Epithelial cell of proximal tubule (primary cell): Measurements from ENCODE around the gene MTR. TPM values are rescaled to one million over a fixed set of nuclear protein-coding genes. Genes with fewer than 3 reads are reported as not detected.

Experiments used
- DNase-seq: peaks from one replicate; pipeline ENCODE4 v3.0.0-alpha.2; 2011; ENCODE audit warnings: low read depth
- H3K4me3 ChIP-seq: 2 replicates; pipeline ENCODE4 v1.5.1; 2011; ENCODE audit warnings: low read depth, mild to moderate bottlenecking, low read length
- CTCF ChIP-seq: conservative IDR thresholded peaks from 2 replicates; pipeline ENCODE4 v1.5.1; 2012; ENCODE audit warnings: low read depth, mild to moderate bottlenecking, low read length
- total RNA-seq: library from RNA; depleted of rRNA; stranded (reverse); fragments of >200 nt; gene quantifications from 2 replicates; pipeline ENCODE4 v1.2.3, GENCODE V29; 2015

MTR gene
- total RNA-seq, 1 donor from 2014 or later, result 18.3 TPM

DNA sequence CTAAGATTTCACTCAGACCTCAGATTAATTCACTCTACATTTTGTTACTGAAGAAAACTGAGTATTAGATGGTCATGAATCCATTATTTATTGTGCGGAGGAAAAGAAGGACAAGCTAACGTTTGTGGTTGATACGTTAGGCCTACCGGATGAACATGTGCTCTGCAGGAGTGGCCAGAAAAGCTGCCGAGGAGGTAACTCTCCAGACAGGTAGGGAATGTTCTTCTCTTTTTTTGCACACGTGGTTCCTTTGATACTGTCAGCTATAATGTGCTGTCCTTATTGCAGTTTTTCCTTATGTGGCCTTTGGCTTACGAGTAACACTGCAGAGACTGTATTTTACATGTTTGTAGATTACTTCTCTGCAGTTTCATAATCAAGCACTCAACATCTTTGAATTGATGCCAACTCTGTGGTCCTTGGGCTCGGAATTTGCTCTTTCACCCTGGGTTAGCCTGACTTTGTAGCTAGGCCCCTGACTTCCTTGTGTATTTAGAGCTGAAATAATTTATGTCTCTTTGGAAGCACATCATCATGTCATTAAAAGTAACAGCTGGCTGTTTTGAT, 13.6 kb downstream of the MTR start:
- TF ChIP-seq CTCF, result no peak
- peak; percentile 9 for DNase-seq

GRCh38 chr1:236809148-236809547, 14.1 kb downstream of the MTR start:
- H3K4me3 ChIP-seq, result no peak overlapping the region
- DNase-seq, result no peak
- no peak for TF ChIP-seq CTCF

More for the DNA sequence above, 13.6 kb downstream of the MTR start:
- no peak overlapping the region for H3K4me3 ChIP-seq

GRCh38 chr1:236810018-236810417, 14.9 kb downstream of the MTR start:
- no peak for DNase-seq
- H3K4me3 ChIP-seq, result no peak overlapping the region
- no peak for TF ChIP-seq CTCF

DNA sequence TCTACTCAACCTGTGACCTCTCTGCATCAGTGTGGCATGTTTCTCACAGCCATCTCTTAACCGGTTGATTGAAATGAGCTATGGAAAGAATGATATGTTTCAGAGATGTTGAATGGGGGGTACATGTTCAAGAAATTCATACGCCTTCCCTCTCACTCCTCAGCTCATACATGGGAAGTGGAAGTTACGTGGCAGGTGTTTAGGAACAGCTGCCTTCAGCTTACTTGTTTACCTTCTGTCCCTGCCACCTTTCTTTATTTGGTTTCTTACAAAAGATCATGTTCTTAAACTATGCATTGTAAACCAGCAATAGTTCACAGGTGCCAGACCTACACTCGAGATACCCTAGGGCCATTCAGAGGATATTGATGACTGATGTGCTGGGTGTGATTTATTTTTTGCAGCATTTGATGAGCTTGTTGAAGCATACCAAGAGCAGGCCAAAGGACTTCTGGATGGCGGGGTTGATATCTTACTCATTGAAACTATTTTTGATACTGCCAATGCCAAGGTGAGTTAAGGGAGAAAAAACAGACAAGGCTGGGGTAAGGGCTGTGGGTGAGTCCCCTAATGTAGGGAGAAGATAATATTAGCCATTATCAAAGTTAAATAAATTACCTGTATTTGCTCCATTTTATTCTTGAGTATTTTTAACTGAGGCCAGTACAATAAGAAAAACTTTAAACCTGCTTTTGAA, 17.4 kb downstream of the MTR start:
- no peak for TF ChIP-seq CTCF
- no peak overlapping the region for H3K4me3 ChIP-seq
- DNase-seq, result no peak

- H3K4me3 ChIP-seq, result no peak overlapping the region
- DNase-seq, result no peak
- no peak for TF ChIP-seq CTCF
These were observed 20.8 kb downstream of the MTR start for GRCh38 chr1:236815941-236816340.

DNA sequence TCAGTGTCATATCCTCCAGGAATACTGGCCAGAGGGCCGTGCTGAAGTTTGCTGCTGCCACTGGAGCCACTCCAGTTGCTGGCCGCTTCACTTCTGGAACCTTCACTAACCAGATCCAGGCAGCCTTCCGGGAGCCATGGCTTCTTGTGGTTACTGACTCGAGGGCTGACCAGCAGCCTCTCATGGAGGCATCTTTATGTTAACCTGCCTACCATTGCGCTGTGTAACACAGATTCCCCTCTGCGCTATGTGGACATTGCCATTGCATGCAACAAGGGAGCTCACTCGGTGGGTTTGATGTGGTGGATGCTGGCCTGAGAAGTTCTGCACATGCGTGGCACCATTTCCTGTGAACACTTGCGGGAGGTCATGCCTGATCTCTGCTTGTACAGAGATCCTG, 24.8 kb downstream of the MTR start:
- H3K4me3 ChIP-seq, result no peak overlapping the region
- TF ChIP-seq CTCF, result no peak
- DNase-seq, result no peak

- H3K4me3 ChIP-seq, result no peak overlapping the region
- DNase-seq, result no peak
- no peak for TF ChIP-seq CTCF
These were observed 26.1 kb downstream of the MTR start for GRCh38 chr1:236821091-236821627.
